GM12878 (cell line): ENCODE data around the gene SUCNR1. TPM values are rescaled to one million over a fixed set of nuclear protein-coding genes. Genes with fewer than 3 reads are reported as not detected.

Experiments used
- ATAC-seq: fragments of 200-7000 bp; cut with Tn5 transposase; 3 replicates; pipeline ENCODE4 v1.9.1; 2020; ENCODE audit warnings: mild to moderate bottlenecking, moderate library complexity
- BruUV-seq: library from RNA; stranded (reverse); fragments of 400-500 nt; replicated peaks from 2 replicates; lab custom pipeline; 2021; lab: Mats Ljungman, UMichigan
- CTCF ChIA-PET: fragments of 300-600 bp; sonication (Branson Sonifier 250); formaldehyde crosslinking; extraction: SDS; loops from one replicate; lab custom pipeline; 2021; ENCODE audit warnings: inconsistent platforms; lab: Yijun Ruan, JAX
- POLR2A ChIA-PET: fragments of 350-600 bp; formaldehyde crosslinking; extraction: SDS; loops from one replicate; lab custom pipeline; 2021; ENCODE audit warnings: inconsistent platforms; lab: Charles Lee
- RAD21 ChIA-PET: fragments of 300-600 bp; sonication (Branson Sonifier 250); formaldehyde crosslinking; loops from one replicate; lab custom pipeline; 2023; ENCODE audit warnings: antibody characterized with exemption; ENCODE audit not compliant: unreplicated experiment; lab: Charles Lee
- SMC1A ChIA-PET: fragments of 300-600 bp; sonication (Branson Sonifier 250); formaldehyde crosslinking; loops from one replicate; lab custom pipeline; 2023; ENCODE audit not compliant: unreplicated experiment, uncharacterized antibody; lab: Charles Lee
- DNase-seq: peaks from one replicate; pipeline ENCODE4 v3.0.0-alpha.2; 2011; ENCODE audit warnings: low read depth, low spot score
- FAIRE-seq: peaks from 3 replicates; lab custom pipeline; 2011; peaks lifted over from hg19 to GRCh38; lab: Jason Lieb, UNC
- H2AFZ ChIP-seq: 2 replicates; pipeline ENCODE4 v1.6.0; 2011; ENCODE audit warnings: low read depth, low read length, control low read depth; ENCODE audit not compliant: control insufficient read depth
- H3K27ac ChIP-seq: 2 replicates; pipeline ENCODE4 v1.5.1; 2011; ENCODE audit warnings: control low read depth; ENCODE audit not compliant: control insufficient read depth, insufficient read depth
- H3K27me3 ChIP-seq, 2 experiments: replicated peaks in 1 of 2; 2 replicates each; pipeline versions ENCODE4 v1.6.0 to v1.6.1; 2011; ENCODE audit warnings: low read length in 1 of 2; ENCODE audit not compliant: control insufficient read depth in 2 of 2, insufficient read depth in 2 of 2
- H3K36me3 ChIP-seq, 2 experiments: 2 replicates each; pipeline ENCODE4 v1.5.1; 2011; ENCODE audit warnings: low read length in 1 of 2; ENCODE audit not compliant: control insufficient read depth in 2 of 2, insufficient read depth in 2 of 2
- H3K4me1 ChIP-seq: 2 replicates; pipeline ENCODE4 v1.6.1; 2011; ENCODE audit warnings: mild to moderate bottlenecking, low read length, moderate library complexity, mixed read lengths; ENCODE audit not compliant: control insufficient read depth, insufficient read depth
- H3K4me2 ChIP-seq: 2 replicates; pipeline ENCODE4 v1.6.0; 2011; ENCODE audit warnings: control low read depth; ENCODE audit not compliant: control insufficient read depth, insufficient read depth
- H3K4me3 ChIP-seq: fragments of 200-600 bp; sonication (generic); 2 replicates; pipeline ENCODE4 v1.5.1; 2016
- H3K79me2 ChIP-seq: 2 replicates; pipeline ENCODE4 v1.6.0; 2011; ENCODE audit warnings: low read length; ENCODE audit not compliant: control insufficient read depth, insufficient read depth
- H3K9ac ChIP-seq: 2 replicates; pipeline ENCODE4 v1.8.0; 2011; ENCODE audit warnings: low read length, control low read depth, mixed read lengths; ENCODE audit not compliant: control insufficient read depth, insufficient read depth
- H3K9me3 ChIP-seq: replicated peaks from 3 replicates; pipeline ENCODE4 v1.5.1; 2011; ENCODE audit warnings: mild to moderate bottlenecking, low read length; ENCODE audit not compliant: control insufficient read depth, insufficient read depth
- H4K20me1 ChIP-seq: 2 replicates; pipeline ENCODE4 v1.6.0; 2011; ENCODE audit not compliant: control insufficient read depth, insufficient read depth
- ASH2L ChIP-seq: fragments of 300-600, 200-600 bp; sonication (generic); IDR thresholded peaks from 2 replicates; pipeline ENCODE4 v1.6.1; 2017; ENCODE audit warnings: low read depth, mild to moderate bottlenecking, borderline replicate concordance
- CEBPB ChIP-seq, 2 experiments: fragments of 150-350 bp in 1 of 2; IDR thresholded peaks; 2 replicates each; pipeline ENCODE4 v1.6.1; 2012 to 2014; ENCODE audit warnings: low read depth in 2 of 2, low read length in 2 of 2, borderline replicate concordance in 1 of 2, inconsistent platforms in 1 of 2
- CHD1 ChIP-seq: IDR thresholded peaks from 2 replicates; pipeline ENCODE4 v1.6.1; 2012; ENCODE audit warnings: low read depth, low read length, improper control_type of control experiment
- CHD2 ChIP-seq: IDR thresholded peaks from 2 replicates; pipeline ENCODE4 v1.6.1; 2011; ENCODE audit warnings: low read depth, low read length, improper control_type of control experiment, borderline replicate concordance
- CHD4 ChIP-seq: fragments of 200-600 bp; sonication (generic); IDR thresholded peaks from 2 replicates; pipeline ENCODE4 v1.6.1; 2016; ENCODE audit warnings: mild to moderate bottlenecking
- EP300 ChIP-seq, 2 experiments: fragments of 150-350 bp in 1 of 2; IDR thresholded peaks; 2 replicates each; pipeline ENCODE4 v1.6.1; 2011 to 2012; ENCODE audit warnings: low read depth in 2 of 2, low read length in 2 of 2, borderline replicate concordance in 1 of 2, improper control_type of control experiment in 1 of 2, inconsistent platforms in 1 of 2; ENCODE audit not compliant: control insufficient read depth in 1 of 2
- HCFC1 ChIP-seq: fragments of 150-350 bp; IDR thresholded peaks from 2 replicates; pipeline ENCODE4 v1.6.1; 2014; ENCODE audit warnings: low read length
- HDAC2 ChIP-seq: fragments of 200-600 bp; sonication (generic); IDR thresholded peaks from 2 replicates; pipeline ENCODE4 v1.6.1; 2017
- LARP7 ChIP-seq: fragments of 450-650 bp; IDR thresholded peaks from 2 replicates; pipeline ENCODE4 v1.6.1; 2017; ENCODE audit warnings: mild to moderate bottlenecking
- MXI1 ChIP-seq: fragments of 150-350 bp; IDR thresholded peaks from 2 replicates; pipeline ENCODE4 v1.6.1; 2011; ENCODE audit warnings: low read depth, mild to moderate bottlenecking, inconsistent platforms, low read length, improper control_type of control experiment
- NBN ChIP-seq: fragments of 450-650 bp; IDR thresholded peaks from 2 replicates; pipeline ENCODE4 v1.6.1; 2016
- NFXL1 ChIP-seq: fragments of 450-650 bp; IDR thresholded peaks from 2 replicates; pipeline ENCODE4 v1.6.1; 2017; ENCODE audit warnings: antibody characterized with exemption, mild to moderate bottlenecking, borderline replicate concordance
- NR2C2 ChIP-seq: IDR thresholded peaks from 2 replicates; pipeline ENCODE4 v1.6.1; 2011; ENCODE audit warnings: borderline replicate concordance, low read depth; ENCODE audit not compliant: control insufficient read depth, insufficient read length
- RAD51 ChIP-seq: fragments of 450-650 bp; IDR thresholded peaks from 2 replicates; pipeline ENCODE4 v1.6.1; 2016; ENCODE audit warnings: moderate library complexity, mild to moderate bottlenecking, inconsistent platforms
- SIN3A ChIP-seq: IDR thresholded peaks from 2 replicates; pipeline ENCODE4 v1.6.1; 2012; ENCODE audit warnings: low read depth, low read length, improper control_type of control experiment
- SP1 ChIP-seq: IDR thresholded peaks from one replicate; pipeline ENCODE4 v1.6.1; 2011; ENCODE audit warnings: low read depth, low read length
- WGBS: methylation state at CpG from one replicate; pipeline ENCODE4 v1.1.6; 2016; ENCODE audit warnings: low lambda C conversion rate; ENCODE audit not compliant: insufficient replicate concordance, insufficient coverage; ENCODE audit errors: missing lambda C conversion rate; 5-methylcytosine and 5-hydroxymethylcytosine counted together
- in situ Hi-C: fragments of 300-500 bp; cut with MboI; formaldehyde crosslinking; loops from 9 replicates; pipeline ENCODE4 v1.14.3; 2018; ENCODE audit warnings: mixed read lengths
- intact Hi-C: fragments of 100-400 bp; cut with micrococcal nuclease; formaldehyde crosslinking; loops from one replicate; pipeline ENCODE4 v1.14.2; 2022; ENCODE audit not compliant: unreplicated experiment
- polyA plus RNA-seq, 11 experiments: library from polyadenylated mRNA; depleted of rRNA in 4 of 11; unstranded in 6 of 11; stranded (reverse) in 5 of 11; fragments of >200 nt; fragmentation: Nextera tagmentation in 4 of 11; fragmentation: Illumina TruSeq in 1 of 11; extraction: Ambion mirVana in 4 of 11; extraction: Trizol in 1 of 11; gene quantifications; 1 replicate in 1 of 11; 2 replicates in 10 of 11; pipeline versions ENCODE4 v1.2.1 to v1.2.3, GENCODE V29; 2011 to 2016; ENCODE audit warnings: inconsistent platforms in 2 of 11, missing spikeins in 2 of 11, low read depth in 1 of 11
- total RNA-seq, 4 experiments: library from RNA; depleted of rRNA in 3 of 4; stranded (reverse); fragments of >200 nt in 3 of 4; fragmentation: Illumina TruSeq in 1 of 4; extraction: Trizol in 1 of 4; gene quantifications; 2 replicates each; pipeline versions ENCODE4 v1.2.1 to v1.2.3, GENCODE V29; 2013 to 2021
- TF ChIP-seq, protein P1 (sequence below): IDR thresholded peaks from 2 replicates; pipeline ENCODE4 v1.6.1; 2012; ENCODE audit warnings: low read length, inconsistent platforms
- TF ChIP-seq, protein P2 (sequence below): IDR thresholded peaks from 2 replicates; pipeline ENCODE4 v1.6.1; 2011; ENCODE audit warnings: borderline replicate concordance, low read depth, mild to moderate bottlenecking, moderate library complexity, low read length; ENCODE audit not compliant: insufficient read depth, poor library complexity, severe bottlenecking
- TF ChIP-seq, protein P3 (sequence below): fragments of 450-650 bp; IDR thresholded peaks from 2 replicates; pipeline ENCODE4 v1.6.1; 2016; ENCODE audit warnings: mild to moderate bottlenecking

The SUCNR1 gene
- total and polyA plus RNA-seq, 10 of the 15 experiments (the other 5 are each of a cell fraction or from before 2014, with no cell fraction given): 0.03 to 0.12 (median 0.07) TPM; not detected in 4

GRCh38 chr3:151926956-151927355, 53.5 kb downstream of the SUCNR1 start:
- no peak for FAIRE-seq
- no peaks in the 10 kb centered on the region for H4K20me1 ChIP-seq
- ChIA-PET POLR2A (no interaction called here), SMC1A (interaction anchor here (0.9 kb wide), 1 partner anchor 489 kb away, joined by 3 read pairs; no protein-coding TSS in a partner anchor), CTCF (no interaction called here), RAD21 (no interaction called here)
- H3K79me2 ChIP-seq: no peaks in the 10 kb centered on the region
- ATAC-seq: no peak
- no peak for DNase-seq
- no peak overlapping the region for H2AFZ ChIP-seq
- intact Hi-C loops: no loop called here
- H3K4me1 ChIP-seq: no peaks in the 10 kb centered on the region
- BruUV-seq: no TSS peak
- no peak overlapping the region for H3K4me2 ChIP-seq
- TF ChIP-seq LARP7 (no peak), CEBPB (IDR thresholded peaks at IDR 0.05; ENCODE audit: borderline replicate concordance in 1 of 2, low read depth in 2 of 2, low read length in 2 of 2) (no peak), NBN (no peak), SIN3A (no peak), HCFC1 (no peak), HDAC2 (no peak), MXI1 (no peak), NFXL1 (no peak), CHD2 (no peak), CHD1 (no peak), NR2C2 (no peak), SP1 (no peak), CHD4 (no peak), RAD51 (no peak), ASH2L (no peak), EP300 (IDR thresholded peaks at IDR 0.05; ENCODE audit: borderline replicate concordance in 1 of 2, control insufficient read depth in 1 of 2, low read depth in 2 of 2, low read length in 2 of 2) (no peak)
- TF ChIP-seq, protein P1, sequence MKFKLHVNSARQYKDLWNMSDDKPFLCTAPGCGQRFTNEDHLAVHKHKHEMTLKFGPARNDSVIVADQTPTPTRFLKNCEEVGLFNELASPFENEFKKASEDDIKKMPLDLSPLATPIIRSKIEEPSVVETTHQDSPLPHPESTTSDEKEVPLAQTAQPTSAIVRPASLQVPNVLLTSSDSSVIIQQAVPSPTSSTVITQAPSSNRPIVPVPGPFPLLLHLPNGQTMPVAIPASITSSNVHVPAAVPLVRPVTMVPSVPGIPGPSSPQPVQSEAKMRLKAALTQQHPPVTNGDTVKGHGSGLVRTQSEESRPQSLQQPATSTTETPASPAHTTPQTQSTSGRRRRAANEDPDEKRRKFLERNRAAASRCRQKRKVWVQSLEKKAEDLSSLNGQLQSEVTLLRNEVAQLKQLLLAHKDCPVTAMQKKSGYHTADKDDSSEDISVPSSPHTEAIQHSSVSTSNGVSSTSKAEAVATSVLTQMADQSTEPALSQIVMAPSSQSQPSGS: no peak
- TF ChIP-seq, protein P2, sequence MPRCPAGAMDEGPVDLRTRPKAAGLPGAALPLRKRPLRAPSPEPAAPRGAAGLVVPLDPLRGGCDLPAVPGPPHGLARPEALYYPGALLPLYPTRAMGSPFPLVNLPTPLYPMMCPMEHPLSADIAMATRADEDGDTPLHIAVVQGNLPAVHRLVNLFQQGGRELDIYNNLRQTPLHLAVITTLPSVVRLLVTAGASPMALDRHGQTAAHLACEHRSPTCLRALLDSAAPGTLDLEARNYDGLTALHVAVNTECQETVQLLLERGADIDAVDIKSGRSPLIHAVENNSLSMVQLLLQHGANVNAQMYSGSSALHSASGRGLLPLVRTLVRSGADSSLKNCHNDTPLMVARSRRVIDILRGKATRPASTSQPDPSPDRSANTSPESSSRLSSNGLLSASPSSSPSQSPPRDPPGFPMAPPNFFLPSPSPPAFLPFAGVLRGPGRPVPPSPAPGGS: no peak
- TF ChIP-seq, protein P3, sequence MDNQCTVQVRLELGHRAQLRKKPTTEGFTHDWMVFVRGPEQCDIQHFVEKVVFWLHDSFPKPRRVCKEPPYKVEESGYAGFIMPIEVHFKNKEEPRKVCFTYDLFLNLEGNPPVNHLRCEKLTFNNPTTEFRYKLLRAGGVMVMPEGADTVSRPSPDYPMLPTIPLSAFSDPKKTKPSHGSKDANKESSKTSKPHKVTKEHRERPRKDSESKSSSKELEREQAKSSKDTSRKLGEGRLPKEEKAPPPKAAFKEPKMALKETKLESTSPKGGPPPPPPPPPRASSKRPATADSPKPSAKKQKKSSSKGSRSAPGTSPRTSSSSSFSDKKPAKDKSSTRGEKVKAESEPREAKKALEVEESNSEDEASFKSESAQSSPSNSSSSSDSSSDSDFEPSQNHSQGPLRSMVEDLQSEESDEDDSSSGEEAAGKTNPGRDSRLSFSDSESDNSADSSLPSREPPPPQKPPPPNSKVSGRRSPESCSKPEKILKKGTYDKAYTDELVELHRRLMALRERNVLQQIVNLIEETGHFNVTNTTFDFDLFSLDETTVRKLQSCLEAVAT: no peak
- 93% methylated on average over 5 of the region's 5 CpGs for WGBS
- no peaks in the 10 kb centered on the region for H3K9me3 ChIP-seq
- no peaks in the 10 kb centered on the region for H3K27me3 ChIP-seq
- no peaks in the 10 kb centered on the region for H3K36me3 ChIP-seq
- in situ Hi-C loops: no loop called here
- no peak overlapping the region for H3K4me3 ChIP-seq
- H3K9ac ChIP-seq: no peak overlapping the region
- no peak overlapping the region for H3K27ac ChIP-seq
